GM18868 (cell line): ENCODE data around the gene FNDC3B.

Experiments used
- ATAC-seq: cut with Tn5 transposase; IDR thresholded peaks from one replicate; pipeline ENCODE4 v1.9.1; 2021; ENCODE audit warnings: mild to moderate bottlenecking, moderate library complexity; ENCODE audit not compliant: unreplicated experiment

The FNDC3B gene

GRCh38 chr3:172163320-172163719, 123.9 kb downstream of the FNDC3B start:
- ATAC-seq, result no peak

- ATAC-seq, result no peak
Measured at GRCh38 chr3:172164620-172165362, 125.4 kb downstream of the FNDC3B start.

DNA sequence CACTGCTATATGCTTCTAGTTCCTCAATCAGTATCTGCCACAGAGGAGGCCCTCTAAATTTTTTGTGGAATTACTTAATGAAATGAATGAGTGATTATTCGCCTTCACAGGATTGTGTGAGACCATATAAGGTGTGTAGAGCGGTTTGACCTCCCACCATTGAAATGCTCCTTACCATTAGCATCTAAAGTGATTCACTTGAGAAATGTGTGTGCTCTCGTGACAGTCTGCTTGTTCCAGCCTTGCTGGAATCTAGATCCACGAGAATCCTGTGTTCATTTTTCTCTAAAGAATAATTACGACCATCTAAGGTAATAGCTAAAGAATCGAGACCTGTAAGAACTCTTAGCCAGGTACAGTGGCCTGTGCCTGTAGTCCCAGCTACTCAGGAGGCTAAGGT, 126.9 kb downstream of the FNDC3B start:
- no peak for ATAC-seq

DNA sequence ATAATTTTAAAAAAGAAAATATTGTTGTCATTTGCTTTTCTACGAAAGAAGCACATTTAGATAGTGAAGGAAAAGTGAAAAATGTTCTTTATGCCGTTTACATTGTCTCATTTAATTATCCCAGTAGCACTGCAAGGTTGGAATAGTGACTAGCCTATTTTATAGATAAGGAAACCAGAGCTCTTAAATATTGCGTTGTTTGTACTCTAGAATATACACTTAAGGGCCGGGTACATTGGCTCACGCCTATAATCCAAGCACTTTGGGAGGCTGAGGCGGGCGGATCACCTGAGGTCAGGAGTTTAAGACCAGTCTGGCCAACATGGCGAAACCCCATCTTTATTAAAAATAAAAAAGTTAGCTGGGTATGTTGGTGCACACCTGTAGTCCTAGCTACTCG, 127.5 kb downstream of the FNDC3B start:
- no peak for ATAC-seq

- no peak for ATAC-seq
Measured at GRCh38 chr3:172167892-172168648, 128.7 kb downstream of the FNDC3B start.

GRCh38 chr3:172170073-172170709, 130.8 kb downstream of the FNDC3B start:
- ATAC-seq, result no peak

DNA sequence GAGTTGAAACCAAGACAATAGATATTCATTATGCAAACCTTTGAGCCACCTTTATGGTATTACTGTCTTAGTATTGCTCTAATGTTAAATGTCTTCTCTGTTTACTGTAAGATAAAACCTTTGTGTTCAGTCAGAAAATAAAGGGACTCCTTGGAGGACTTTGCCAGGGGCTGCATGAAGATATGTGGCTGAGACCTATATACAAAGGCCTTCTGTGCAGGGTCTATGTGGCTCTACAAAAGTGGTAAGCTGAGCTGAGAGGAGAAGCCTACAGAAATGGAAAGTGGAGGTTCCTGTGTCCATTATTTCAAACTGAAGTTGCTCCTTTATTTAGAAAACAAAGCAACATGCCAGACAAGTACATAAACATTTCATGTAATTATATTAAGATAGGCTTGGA, 131.5 kb downstream of the FNDC3B start:
- no peak for ATAC-seq

DNA sequence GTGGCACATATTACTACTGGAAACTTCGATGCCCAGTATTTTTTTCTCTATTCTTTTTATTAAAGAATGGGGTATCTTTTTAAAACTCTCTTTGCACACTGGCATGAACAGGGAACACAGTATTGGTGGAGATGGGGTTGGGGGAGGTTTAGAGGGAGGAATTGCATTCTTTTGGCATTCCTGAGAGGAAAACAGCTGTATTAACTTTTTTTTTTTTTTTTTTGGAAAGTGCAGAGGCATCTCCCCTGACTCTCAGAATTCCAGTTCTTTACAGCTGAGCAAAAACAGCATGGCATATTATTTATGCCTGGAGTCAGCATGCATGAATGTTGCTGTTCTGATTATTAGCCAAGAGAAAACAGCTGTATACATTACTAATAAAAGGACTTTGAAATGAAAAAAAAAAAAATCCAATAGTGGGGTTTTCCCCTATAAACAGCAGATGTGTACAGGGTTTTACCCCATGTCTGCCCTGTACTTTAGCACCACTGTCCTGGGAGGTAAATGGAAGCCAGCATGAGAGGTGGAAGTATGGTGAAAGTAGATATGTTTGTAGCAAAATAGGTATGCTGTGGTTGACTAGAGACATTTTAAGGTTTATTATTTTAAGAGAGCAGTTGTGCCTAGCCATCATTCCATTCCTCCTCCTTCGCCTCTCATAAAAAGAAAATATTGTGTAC, 132.2 kb downstream of the FNDC3B start:
- ATAC-seq, result peak; percentile 61

GRCh38 chr3:172173316-172174254, 134.2 kb downstream of the FNDC3B start:
- no peak for ATAC-seq

- ATAC-seq, result no peak
Measured at GRCh38 chr3:172174513-172175253, 135.3 kb downstream of the FNDC3B start.

GRCh38 chr3:172175254-172175599, 135.8 kb downstream of the FNDC3B start:
- no peak for ATAC-seq

GRCh38 chr3:172176061-172176770, 136.8 kb downstream of the FNDC3B start:
- no peak for ATAC-seq

GRCh38 chr3:172177046-172177445, 137.7 kb downstream of the FNDC3B start:
- ATAC-seq, result no peak

GRCh38 chr3:172177803-172178316, 138.5 kb downstream of the FNDC3B start:
- ATAC-seq, result no peak

DNA sequence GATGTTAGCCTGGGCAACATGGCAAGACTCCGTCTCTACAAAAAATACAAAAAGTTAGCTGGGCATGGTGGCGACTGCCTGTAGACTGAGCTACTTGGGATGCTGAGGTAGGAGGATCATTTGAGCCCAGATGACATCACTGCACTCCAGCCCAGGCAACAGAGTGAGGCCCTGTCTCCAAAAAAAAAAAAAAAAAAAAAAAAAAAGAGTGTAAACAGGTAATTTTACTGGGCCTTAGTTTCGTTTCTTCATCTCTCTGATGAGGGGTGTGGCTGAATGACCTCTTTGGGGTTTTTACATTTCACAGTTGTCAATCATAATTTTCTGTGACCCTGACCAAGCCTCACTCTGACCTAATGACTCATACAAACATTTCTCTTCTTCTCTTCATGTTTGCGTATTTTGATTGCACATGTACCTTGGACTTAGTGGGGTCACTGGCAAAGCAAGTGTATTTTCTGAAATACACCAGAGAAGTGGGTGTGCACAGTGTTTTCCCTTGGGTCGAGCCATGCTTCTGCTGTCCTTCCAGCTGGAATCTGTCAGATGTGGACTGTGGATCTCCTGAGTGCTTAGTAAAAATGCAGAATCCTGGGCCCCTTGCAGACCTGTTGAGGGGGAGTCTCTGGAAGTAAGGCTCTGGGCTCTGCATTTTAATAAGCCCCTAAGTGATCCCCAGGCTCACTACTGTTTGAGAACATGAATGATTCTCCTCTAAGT, 140.5 kb downstream of the FNDC3B start:
- ATAC-seq, result peak; percentile 34

GRCh38 chr3:172180473-172180872, 141.1 kb downstream of the FNDC3B start:
- ATAC-seq, result no peak

DNA sequence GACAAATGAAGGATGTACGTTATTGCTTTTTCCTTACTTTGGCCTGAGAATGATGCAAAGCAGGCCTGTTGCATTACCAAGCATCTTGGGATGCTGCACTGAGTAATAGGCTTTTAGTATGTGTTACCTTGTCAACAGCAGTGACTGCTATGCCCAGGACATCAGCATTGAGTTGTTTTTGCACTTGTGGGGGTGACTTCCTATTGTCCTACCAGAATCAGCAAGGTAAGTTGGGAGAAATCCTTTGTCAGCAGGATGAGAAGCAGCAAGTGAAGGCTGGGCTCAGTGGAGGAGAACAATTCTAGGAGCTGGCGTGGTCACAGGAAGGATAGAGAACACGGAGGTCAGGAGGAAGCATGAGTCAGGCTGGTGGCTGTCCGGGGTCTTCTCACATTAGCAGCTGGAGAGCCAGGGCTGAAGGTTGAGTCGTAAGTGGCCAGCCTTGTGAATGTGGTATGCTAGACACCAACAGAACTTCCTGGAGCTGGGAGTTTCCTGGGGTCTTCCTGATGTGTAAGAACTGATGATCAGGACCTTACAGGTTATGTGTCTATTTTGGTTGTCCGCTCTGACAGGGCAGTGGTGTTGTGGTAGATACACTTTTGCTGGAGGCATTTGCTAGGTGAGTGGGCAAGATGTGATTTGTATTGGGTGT, 142.7 kb downstream of the FNDC3B start:
- peak; percentile 54 for ATAC-seq

DNA sequence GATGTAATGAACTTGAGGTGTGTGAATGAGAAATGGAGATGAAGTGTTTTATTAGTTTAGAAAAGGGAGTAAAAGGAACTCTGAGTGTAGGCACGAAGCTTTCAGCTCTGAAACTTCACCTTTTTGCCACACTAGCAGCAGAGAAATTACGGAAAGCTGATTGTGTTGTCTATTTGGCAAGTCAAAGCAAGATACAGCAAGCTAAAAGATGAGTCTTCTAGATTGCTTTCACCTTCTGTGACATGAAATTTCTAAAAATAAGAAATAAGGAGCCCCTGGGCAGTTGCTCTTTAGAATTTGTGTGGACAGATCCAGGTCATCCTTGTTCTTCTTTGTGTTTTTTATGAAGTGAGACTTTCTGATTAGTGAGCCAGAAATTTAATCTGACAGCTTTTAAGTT, 143.4 kb downstream of the FNDC3B start:
- peak; percentile 15 for ATAC-seq
